ENCODE data around the gene ATRNL1. TPM values are rescaled to one million over a fixed set of nuclear protein-coding genes. Genes with fewer than 3 reads are reported as not detected.

ATRNL1 gene
- total RNA-seq: 1 to 10 TPM in 1 of 2 donors, under 1 TPM in 1; 0.89 to 9.0 TPM
- long read RNA-seq: 0 reads

DNA sequence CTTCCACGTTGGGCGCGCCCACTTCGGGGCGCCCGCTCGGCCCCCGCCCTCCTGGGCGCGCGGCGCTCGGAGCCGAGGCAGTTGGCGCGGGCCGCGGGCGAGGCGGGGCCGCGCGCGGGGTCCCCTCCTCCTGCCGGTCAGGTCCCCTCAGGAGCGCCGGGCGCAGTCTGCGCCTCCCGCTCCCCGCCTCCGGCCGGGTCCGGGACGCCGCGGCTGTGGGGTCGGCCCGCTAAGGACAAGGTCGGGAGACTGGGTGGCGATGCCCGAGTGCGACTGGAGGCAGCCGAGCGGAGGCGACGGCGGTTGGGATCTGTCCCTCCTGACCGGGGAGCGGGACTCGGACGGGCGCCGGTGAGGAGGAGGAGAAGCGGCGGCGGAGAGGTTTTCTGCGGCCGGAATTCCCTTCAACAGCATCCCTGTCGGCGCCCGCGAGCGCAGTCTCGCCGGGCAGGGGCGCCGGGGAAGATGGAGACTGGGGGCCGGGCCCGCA, at the start of gene ATRNL1:
TSS of gene ATRNL1 (plus strand) at position 80 of the 490 bp plus-strand sequence. CDS start at position 466, 386 bp downstream.
- intact Hi-C loops (cut with DNase I, micrococcal nuclease): no loop called here
- ATAC-seq (peak; percentile 52), DNase-seq (peak in 1 of 2 donors; percentile 12)

GRCh38 chr10:115043719-115044118, 49.4 kb upstream of the ATRNL1 start:
- DNase-seq (no peak), ATAC-seq (no peak)

DNA sequence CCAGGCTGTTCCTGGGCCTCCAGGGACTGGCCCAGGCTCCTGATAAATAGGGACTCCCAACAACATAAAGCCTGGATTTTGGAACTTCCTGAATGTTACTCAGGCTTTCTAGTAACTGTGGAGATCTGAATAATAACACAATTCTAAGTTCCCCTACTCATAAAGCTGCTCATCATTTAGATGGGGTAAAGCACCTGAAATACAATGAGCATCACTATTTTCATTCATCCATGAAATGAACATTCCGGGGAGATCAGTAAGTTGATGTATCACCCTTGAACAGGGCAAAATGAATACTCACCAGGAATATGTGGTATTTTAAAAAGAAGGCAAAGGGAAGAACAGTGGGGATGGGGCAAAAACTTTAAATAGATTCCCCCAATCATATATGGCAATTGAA, 48.3 kb upstream of the ATRNL1 start:
- ATAC-seq: no peak
- intact Hi-C loops (cut with DNase I, micrococcal nuclease): no loop called here
- DNase-seq: no peak

More at GRCh38 chr10:115043719-115044118, 49.4 kb upstream of the ATRNL1 start:
- intact Hi-C loops (cut with DNase I, micrococcal nuclease): no loop called here

GRCh38 chr10:115045499-115045898, 47.7 kb upstream of the ATRNL1 start:
- intact Hi-C loops (cut with DNase I, micrococcal nuclease): no loop called here
- no peak for DNase-seq
- ATAC-seq: no peak

DNA sequence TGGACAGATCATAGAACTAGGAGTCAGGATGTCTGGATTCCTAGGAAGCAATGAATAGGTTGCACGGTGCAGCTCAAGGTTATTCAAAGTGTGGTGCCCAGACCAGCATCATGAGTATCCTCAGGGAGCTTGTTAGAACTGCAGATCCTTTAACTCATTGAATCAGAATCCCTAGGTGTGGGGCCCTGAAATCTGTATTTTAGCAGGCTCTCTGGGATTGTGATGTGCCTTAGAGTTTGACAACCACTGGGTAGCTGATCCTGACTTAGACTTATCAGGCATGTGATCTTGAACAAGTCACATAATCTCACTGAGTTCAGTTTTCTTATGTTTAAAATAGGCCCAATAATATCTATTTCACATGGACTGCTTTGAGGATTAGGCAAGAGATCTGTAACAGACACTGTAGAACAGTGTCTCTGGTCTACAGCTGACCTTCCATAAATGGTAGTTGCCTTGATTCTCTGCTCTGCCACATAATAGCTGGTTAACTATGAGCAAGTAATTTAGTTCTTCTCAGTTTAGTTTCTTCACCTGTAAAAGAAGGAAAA, 46.4 kb upstream of the ATRNL1 start:
- intact Hi-C loops (cut with DNase I, micrococcal nuclease): no loop called here
- ATAC-seq (no peak), DNase-seq (no peak)

DNA sequence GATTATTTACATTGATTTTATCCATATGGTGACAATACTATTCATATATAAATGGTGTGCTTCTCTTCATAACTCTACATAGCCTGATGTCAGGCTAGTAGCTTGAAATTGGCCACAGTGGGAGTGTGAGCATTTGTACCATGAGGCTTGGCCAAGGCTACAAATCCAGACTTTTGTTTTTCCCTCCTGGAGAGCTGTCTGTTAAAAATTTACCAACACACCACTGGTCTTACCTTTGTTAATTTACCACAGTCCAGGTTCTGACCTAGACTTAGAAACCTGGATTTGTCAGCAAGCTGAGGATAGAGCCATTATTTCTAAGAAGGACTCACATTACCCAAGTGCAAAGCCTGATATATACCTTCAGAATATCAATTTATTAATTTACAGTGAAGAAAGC, 45.5 kb upstream of the ATRNL1 start:
- DNase-seq: no peak
- ATAC-seq: no peak
- intact Hi-C loops (cut with DNase I, micrococcal nuclease): no loop called here

DNA sequence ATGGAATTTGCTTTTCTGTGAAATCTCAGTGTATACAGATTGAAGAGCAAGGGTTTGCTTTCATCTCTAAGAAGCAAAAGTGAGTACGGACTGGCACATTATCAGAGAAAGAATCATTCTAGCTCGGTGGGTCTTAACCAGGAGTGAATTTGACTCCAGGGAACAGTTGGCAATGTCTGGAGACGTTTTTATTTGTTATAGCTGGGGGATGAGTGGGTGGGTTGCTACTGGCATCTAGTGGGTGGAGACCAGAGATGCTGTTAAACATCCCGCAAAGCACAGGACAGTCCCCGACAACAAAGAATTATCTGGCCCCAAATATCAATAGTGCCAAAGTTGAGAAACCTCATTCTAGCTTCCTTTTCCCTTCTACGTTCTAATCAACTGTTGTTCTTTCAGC, 43.8 kb upstream of the ATRNL1 start:
- DNase-seq (no peak), ATAC-seq (no peak)
- intact Hi-C loops (cut with DNase I, micrococcal nuclease): no loop called here

GRCh38 chr10:115049960-115050359, 43.2 kb upstream of the ATRNL1 start:
- DNase-seq (no peak), ATAC-seq (no peak)
- intact Hi-C loops (cut with DNase I, micrococcal nuclease): no loop called here

DNA sequence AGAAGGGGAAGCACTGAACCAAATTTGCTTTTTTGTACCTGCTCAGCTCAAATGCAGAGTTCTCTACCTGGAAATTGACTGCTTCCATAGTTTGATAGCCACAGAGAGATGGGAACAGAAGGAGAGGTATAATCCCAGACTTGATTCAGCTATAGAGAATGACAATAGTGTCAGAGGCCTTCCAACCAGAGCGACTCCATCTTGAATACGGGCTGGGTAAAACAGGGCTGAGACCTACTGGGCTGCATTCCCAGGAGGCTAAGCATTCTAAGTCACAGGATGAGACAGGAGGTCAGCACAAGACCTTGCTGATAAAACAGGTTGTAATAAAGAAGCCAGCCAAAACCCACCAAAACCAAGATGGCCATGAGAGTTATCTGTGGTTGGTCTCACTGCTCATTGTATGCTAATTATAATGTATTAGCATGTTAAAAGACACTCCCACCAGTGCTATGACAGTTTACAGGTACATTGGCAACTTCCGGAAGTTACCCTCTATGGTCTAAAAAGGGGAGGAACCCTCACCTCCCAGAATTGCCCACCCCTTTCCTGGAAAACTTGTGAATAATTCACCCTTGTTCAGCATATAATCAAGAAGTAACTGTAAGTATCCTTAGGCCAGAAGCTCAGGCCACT, 42.7 kb upstream of the ATRNL1 start:
- intact Hi-C loops (cut with DNase I, micrococcal nuclease): no loop called here
- ATAC-seq (no peak), DNase-seq (no peak)

DNA sequence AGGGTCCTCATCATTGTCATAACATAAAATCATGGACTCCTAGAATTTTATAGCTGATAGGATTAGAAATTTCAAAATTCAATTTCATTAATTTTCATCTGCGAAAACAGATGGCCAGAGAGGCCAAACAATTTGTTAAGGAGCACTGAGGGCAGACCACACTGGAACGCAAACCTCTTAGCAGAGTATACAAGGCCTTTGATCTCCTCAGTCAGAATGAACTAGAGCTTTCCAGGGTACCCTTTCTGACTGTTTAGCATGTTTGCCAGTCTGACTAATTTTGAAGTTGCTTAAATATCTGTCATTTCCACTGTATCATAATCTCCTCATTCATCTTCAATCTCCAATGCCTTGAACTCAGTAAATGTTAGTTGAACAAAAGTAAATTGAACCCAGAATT, 41.9 kb upstream of the ATRNL1 start:
- DNase-seq (no peak), ATAC-seq (no peak)
- intact Hi-C loops (cut with DNase I, micrococcal nuclease): no loop called here

DNA sequence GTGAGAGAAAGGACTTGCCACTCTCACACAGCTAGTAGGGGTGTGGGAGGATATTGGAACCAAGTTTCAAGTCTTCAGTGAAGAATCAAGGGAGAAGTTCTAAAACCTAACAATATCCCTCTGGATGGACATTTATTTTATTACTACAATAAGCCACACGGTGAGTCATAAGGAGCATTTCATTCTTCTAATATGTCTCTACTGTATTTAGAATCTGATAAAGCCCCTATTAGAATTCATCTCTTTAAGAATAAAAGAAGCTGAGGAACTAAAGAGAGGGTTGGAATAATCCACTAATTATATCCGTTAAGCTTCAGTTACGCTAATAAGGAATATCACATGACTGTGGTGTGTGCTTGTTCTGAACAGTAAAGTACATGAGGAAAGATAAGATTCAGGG, 40.9 kb upstream of the ATRNL1 start:
- no peak for DNase-seq
- no peak for ATAC-seq
- intact Hi-C loops (cut with DNase I, micrococcal nuclease): no loop called here

GRCh38 chr10:115052728-115053127, 40.4 kb upstream of the ATRNL1 start:
- intact Hi-C loops (cut with DNase I, micrococcal nuclease): no loop called here
- ATAC-seq (no peak), DNase-seq (no peak)

DNA sequence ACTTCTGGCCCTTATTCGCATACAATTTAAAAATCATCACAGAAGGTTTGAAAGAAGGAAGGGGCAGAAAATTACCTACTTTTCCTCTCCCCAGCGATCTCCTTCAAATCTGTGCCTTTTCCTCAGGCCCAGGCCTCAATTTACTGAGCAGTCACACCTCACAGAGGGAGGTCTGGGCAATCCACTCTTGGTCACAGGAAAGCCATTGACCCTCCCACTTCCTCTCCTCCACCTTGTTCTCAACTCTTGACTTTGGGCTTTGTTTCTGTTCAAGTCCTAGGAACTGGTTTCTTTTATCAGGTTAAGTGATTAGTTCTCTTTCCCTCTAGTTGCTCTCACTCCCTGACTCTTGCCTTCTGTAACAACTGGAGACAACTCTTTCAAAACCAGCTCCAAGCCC, 37.0 kb upstream of the ATRNL1 start:
- intact Hi-C loops (cut with DNase I, micrococcal nuclease): no loop called here
- DNase-seq (no peak), ATAC-seq (no peak)

DNA sequence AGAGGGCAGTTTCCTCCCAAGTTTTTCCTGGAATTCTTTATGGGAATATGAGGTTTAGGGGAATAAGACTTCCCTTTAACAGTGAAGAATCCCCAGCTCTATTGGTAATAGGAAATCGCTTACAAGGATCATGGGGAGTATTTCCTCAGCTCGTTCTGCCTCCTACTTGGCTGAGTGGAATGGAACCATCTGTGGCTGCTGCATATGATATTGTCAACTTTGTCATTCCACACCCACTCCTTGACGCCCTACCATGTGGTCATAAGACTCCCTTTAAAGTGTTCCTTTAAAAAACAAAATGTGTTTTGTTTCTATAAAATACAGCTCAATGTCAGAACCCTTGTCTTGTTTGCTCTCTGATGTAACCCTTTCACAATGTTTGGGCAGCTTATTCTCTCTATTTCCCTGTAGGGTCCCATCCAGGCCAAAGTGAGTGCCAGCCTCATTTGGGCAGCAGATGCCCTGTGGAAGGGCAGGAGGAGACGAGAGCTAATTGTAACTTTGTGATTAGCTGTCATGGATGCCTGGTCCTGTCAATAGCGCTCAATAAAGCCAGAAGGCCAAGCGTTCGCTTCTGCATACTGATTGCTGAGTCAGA, 33.8 kb upstream of the ATRNL1 start:
- DNase-seq (no peak), ATAC-seq (no peak)
- intact Hi-C loops (cut with DNase I, micrococcal nuclease): no loop called here

GRCh38 chr10:115063701-115064658, 29.2 kb upstream of the ATRNL1 start:
- ATAC-seq: no peak

DNA sequence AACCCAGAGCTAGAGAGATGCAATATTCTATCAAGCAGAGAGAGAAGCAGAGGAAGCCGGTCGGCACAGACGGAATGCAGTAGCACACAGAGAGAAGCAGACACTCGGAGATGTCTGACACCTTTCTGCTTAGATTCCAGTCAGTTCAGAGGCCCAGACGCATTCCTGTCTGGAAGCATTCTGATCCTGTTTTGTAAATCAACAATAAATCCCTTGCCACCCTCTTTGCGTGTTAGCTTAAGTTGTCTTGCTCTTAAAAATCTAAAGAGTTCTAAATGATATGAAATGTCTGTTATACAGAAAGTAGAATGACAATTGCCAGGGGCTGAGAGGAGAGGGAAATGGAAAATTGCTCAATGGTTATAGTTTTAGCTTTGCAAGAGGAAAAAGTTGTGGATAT, 27.4 kb upstream of the ATRNL1 start:
- ATAC-seq: no peak
- DNase-seq: no peak
- intact Hi-C loops (cut with DNase I, micrococcal nuclease): no loop called here

More at GRCh38 chr10:115063701-115064658, 29.2 kb upstream of the ATRNL1 start:
- intact Hi-C loops (cut with DNase I, micrococcal nuclease): no loop called here
- no peak for DNase-seq

- no peak for DNase-seq
- no peak for ATAC-seq
- intact Hi-C loops (cut with DNase I, micrococcal nuclease): no loop called here
These were observed 26.6 kb upstream of the ATRNL1 start for GRCh38 chr10:115066528-115066927.

DNA sequence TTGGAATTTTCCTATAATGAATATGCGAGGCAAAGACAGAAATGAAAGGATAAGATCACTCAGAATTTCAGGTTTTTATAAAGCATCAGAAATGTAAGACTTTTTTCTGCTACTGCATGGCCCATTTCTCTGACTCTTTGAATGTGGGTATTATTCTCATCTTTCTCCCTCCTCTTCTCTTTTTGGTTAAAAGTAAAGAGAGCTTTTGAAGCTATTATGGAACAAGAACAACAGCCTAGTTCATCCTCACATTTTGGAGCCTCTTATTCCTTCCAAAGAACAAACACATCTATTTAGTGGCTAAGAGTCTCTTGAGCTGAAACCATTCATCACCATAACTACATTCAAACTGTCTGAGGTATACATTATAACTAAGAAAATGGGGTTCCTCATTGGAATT, 19.4 kb upstream of the ATRNL1 start:
- DNase-seq: no peak
- intact Hi-C loops (cut with DNase I, micrococcal nuclease): no loop called here
- ATAC-seq: no peak

DNA sequence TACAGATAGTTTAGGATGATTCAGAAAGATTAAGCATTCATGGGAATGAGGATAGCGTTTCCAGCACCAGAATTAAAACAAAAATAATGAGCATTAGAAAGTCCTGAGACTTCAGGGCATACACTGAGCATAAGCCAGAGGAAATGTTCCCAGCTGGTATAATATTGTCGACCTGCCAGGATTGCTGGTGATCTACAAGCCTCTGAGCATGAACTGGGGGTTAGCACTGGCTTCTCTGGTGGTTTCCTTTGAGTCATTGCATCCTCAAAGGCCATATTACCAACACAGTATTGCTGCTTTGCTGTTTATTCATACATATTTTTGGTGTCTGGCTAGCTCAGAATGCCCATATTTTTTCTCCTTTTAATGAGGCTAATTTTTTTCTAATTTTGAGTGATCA, 10.7 kb upstream of the ATRNL1 start:
- ATAC-seq (no peak), DNase-seq (no peak)
- intact Hi-C loops (cut with DNase I, micrococcal nuclease): no loop called here
